NCI-H526 treated with DMSO at 0.1 percent for 48 hours (cell line): ENCODE data around the gene YLPM1.
A peak's percentile ranks its signal among the peaks of the same experiment; 100 is the strongest.
"Not testable (repeated sequence)": the region's sequence is repeated elsewhere in the genome, so short reads cannot be mapped to it uniquely, and the experiment has no call there.

ENCODE experiments used
- DNase-seq: peaks from one replicate; lab custom pipeline; 2025; lab: John Stamatoyannopoulos, UW

YLPM1 gene

DNA sequence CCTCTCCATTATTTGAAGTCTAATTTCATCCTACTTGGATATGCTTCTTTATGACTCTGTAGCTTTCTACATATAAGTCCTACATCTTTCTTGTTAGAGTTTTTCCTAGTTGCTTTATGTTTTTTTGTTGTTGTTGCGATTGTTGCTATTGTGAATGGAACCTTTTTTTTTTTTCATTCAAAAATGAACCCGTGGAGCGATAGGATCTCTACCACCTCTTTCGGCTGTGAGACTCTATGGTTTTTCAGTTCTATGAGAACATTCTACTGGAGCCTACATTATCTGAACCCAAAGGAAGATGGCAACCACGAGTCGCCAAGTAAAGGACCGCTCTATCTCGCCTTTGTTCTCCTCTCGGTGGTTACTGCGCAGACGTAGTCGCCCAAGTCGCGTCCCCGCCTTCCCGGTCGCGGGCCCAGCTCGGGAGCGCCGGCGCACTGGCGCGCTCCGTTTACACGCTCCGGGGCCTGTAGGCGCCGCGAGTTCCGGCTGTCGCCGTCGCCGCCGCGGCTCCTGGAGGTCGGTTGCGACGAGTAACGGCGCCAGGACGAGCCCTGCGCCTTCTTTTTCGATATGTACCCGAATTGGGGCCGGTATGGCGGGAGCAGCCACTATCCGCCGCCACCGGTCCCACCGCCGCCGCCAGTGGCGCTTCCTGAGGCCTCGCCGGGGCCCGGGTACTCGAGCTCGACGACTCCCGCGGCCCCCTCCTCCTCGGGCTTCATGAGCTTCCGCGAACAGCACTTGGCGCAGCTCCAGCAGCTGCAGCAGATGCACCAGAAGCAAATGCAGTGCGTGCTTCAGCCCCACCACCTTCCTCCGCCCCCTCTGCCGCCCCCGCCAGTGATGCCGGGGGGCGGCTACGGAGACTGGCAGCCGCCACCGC, at the start of gene YLPM1:
Gene YLPM1, plus strand, starts transcription at position 400 of the 886 bp plus-strand sequence. Its CDS starts 174 bp downstream, at position 574.
- peak; percentile 96 for DNase-seq

- DNase-seq: no peak
These were observed 49.8 kb upstream of the YLPM1 start for GRCh38 chr14:74713395-74713735.

- no peak for DNase-seq
These were observed 42.6 kb upstream of the YLPM1 start for GRCh38 chr14:74720526-74720925.

DNA sequence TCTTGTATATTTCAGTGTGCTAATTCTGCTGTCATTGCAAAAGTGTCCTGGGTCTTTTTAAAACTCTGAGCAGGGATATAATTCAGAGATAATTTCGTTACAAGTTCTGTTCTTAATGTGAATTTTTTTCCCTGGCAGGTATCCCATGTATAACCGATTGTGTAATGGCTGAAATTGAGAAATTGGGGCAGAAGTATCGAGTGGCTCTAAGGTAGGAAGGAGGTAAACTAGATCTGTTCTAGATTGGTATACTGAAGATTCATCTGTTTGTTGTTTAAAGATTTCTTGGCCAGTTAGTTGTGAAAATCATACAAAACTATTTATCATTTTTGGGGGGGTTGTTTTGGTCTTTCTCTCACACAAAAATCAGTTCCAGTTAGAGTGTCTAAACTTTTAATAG, 40.0 kb upstream of the YLPM1 start:
- no peak for DNase-seq

- no peak for DNase-seq
These were observed 30.7 kb upstream of the YLPM1 start for GRCh38 chr14:74732387-74732786.

DNA sequence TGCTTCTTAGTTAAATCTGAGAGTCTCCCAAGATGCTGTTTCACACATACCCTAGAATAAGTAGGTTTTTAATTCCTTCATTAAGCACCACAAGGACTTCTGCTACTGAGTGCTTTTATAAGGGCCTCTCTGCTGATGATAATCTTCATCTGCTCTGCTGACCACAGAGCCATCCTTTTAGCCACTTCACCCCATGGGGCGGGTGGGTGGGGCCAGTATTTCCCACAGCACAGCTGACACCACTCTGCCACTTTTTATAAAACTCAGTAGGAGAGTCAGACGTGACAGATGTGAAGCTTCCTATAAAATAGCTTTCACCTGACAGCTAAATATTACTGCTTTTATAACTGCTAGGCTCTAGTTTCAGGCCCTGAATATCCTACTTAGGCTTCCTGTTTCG, 29.9 kb upstream of the YLPM1 start:
- DNase-seq: no peak

GRCh38 chr14:74735125-74735524, 28.0 kb upstream of the YLPM1 start:
- DNase-seq: no peak

DNA sequence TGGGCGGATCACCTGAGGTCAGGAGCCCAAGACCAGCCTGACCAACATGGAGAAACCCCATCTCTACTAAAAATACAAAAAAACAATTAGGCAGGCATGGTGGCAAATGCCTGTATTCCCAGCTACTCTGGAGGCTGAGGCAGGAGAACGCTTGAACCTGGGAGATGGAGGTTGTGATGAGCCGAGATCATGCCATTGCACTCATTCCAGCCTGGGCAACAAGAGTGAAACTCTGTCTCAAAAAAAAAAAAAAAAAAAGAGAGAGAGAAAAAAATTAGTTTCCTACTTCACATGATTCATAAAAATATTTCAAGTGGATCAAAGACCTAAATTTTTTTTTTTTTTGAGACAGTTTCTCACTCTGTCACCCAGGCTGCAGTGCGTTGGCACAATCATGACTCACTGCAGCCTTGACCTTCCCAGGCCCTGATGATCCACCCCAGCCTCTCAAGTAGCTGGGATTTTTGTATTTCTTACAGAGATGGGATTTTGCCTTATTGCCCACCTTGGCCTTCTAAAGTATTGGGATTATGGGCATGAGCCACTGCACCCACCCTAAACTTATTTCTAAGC, 25.3 kb upstream of the YLPM1 start:
- no peak for DNase-seq

DNA sequence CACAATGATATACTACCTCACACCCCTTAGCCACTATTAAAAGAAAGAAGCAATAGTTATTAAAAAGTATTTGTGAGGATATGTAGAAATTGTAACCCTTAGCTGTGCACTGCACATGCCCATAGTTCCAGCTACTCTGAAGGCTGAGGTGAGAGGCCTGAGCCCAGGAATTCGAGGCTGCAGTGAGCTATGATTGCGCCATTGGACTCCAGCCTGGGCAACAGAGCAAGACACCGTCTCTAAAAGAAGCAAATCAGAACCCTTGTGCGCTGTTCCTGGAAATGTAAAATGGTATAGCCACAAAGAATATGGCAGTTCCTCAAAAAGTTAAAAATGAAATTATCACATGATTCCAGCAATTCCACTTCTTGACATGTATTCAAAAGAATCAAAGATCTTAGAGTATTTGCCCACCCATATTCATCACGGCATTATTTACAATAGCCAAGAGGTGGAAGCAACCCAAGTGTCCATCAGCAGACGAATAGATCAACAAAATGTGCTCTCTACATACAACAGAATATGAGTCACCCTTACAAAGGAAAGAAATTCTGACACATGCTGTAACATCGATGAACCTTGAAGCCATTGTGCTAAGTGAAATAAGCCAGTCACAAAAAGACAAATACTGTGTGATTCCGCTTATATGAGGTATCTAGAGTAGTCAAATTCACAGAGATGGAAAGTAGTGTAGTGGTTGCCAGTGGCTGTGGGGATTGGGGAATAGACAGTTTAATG, 23.7 kb upstream of the YLPM1 start:
- no peak for DNase-seq

DNA sequence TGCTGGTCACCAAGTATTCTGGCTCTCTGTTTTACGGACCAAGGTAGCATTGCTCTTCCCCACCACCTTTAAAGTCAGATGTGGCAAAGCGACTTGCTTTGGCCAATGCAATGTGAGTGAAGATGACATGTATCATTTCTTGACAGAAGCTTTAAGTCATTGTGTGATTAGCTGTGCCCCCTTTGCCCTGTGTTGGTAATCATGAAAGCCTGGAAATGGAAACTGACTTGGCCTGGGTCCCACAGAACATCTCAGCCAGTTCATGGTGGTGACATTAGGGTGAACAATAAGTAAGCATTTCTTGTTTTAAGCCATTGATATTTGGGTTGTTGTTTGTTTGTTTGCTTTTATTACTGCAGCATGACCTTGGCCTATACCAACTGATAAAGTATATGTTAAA, 15.9 kb upstream of the YLPM1 start:
- no peak for DNase-seq

- no peak for DNase-seq
These were observed 9.0 kb upstream of the YLPM1 start for GRCh38 chr14:74754157-74754556.

DNA sequence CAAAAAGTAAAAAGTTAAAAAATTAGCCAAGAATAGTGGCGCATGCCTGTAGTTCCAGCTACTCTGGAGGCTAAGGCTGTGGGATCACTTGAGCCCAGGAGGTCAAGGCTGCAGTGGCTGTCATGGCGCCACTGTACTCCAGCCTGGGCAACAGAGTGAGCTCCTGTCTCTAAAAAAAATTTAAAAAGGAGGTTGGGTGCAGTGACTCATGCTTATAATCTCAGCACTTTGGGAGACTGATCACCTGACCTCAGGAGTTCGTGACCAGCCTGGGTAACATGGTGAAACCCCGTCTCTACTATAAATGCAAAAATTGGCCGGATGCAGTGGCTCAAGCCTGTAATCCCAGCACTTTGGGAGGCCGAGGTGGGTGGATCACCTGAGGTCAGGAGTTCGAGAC, 8.2 kb upstream of the YLPM1 start:
- no peak for DNase-seq

- DNase-seq: no peak
These were observed 6.8 kb upstream of the YLPM1 start for GRCh38 chr14:74756326-74756725.

DNA sequence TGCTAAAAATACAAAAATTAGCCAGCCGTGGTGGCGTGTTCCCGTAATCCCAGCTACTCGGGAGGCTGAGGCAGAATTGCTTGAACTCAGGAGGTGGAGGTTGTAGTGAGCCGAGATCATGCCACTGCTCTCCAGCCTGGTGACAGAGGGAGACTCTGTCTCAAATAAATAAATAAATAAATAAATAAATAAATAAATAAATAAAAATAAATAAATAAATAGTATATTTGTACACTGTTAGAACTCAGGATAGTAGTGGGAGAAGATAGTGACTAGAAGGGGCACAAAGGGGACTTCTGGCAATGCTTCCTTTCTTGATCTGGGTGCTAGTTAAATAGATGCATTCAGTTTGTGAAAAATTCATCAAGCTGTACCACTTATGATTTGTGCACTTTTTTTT, 4.6 kb upstream of the YLPM1 start:
- not testable (repeated sequence) for DNase-seq

GRCh38 chr14:74763803-74764531, 851 bp downstream of the YLPM1 start:
- DNase-seq: no peak

DNA sequence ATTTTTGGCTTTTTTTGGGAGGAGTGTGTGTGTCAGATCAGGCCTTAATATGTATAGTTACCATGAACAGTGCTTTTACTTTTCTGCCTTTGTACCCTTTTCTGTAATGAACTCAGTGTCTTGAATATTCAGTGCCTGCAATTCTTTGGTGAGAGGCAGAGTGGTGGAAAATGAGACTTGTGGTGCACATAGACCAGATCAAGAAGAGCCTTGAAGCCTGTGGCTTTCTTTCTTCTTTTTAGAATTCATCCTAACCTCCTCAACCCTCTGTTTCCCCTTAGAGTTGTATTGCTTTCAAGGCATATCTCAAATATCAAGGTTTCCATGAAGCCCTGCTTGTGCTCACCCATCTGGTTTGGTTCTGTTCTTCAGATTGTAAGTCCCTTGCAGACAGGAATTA, 2.6 kb downstream of the YLPM1 start:
- no peak for DNase-seq

- DNase-seq: no peak
These were observed 8.3 kb downstream of the YLPM1 start for GRCh38 chr14:74771399-74771798.

GRCh38 chr14:74784634-74785033, 21.5 kb downstream of the YLPM1 start:
- DNase-seq: no peak

GRCh38 chr14:74785056-74785613, 22.0 kb downstream of the YLPM1 start:
- no peak for DNase-seq

DNA sequence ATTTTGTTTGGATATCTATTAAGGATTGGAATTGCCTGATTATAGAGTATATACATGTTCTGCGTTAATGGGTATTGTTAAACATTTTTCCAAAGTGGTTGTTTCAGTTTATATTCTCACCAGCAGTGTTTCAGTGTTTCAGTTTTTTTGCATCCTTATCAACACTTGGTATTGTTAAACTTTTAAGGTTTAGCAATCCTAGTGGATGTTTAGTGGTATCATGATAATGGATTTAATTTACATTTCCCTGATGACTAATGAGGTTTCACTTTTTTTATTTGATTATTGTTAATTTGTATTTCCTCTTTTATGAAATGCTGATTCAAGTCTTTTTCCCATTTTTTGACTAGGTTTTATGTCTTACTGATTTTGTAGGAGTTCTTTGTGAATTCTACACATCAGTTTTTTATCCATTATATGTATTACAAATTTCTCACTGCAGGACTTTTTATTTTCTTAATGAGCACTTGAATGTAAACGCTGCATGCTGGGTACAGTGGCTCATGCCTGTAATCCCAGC, 23.7 kb downstream of the YLPM1 start:
- DNase-seq: no peak

DNA sequence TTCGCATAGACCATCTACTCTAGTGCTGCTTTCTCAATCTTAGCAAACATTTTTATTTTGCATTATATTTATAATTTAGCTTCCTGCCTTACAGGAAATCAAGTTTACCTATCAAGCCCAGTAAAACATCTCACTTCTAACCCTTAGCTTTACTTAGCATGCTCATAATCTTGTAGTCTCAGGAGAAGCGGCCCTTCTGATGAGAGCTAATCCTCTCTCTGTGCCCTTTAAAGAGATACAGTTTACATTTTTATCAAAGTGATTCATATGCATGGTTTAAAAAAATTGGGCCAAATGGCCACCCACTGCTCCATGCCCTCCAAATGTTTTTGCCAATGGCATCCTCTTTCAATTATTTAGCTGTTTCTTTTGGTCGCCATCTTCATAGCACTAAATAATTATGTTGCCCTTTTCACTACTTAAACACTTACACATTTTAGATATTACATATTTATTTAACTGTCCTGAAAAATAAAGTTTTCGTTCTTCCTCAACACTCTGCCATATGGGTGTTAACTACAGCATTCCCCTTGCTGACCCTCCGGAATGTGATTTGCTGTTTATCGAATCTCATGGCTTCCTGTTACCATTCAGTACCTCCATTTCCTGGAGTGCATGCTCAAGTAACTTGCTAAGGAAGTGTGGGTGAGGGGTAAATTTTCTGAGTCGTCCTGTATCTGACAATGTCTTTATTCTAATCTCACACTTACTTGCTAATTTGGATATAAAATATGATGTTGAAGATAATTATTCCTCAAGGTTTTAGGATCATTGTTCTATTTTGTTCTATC, 29.3 kb downstream of the YLPM1 start:
- no peak for DNase-seq
